NCI-H2196 (cell line): ENCODE measurements around the gene ESYT1.

ENCODE experiments used
- DNase-seq: peaks from one replicate; lab custom pipeline; 2025; ENCODE audit not compliant: unreplicated experiment; lab: John Stamatoyannopoulos, UW

ESYT1 gene

GRCh38 chr12:56127888-56128669, at the start of gene ESYT1:
Gene ESYT1 (plus strand): TSS chr12:56128267. CDS start chr12:56128320, 53 bp downstream.
- DNase-seq, result peak; percentile 99

- DNase-seq, result no peak
These were observed 49.6 kb upstream of the ESYT1 start for GRCh38 chr12:56078427-56078826.

GRCh38 chr12:56078931-56079722, 48.9 kb upstream of the ESYT1 start:
- peak; percentile 70 for DNase-seq

- DNase-seq, result peak; percentile 67
These were observed 48.1 kb upstream of the ESYT1 start, which contains the start of gene ERBB3 for GRCh38 chr12:56079723-56080555. Gene ERBB3 (plus strand): TSS chr12:56080165. CDS start chr12:56080301, 136 bp downstream.

GRCh38 chr12:56080556-56081138, 47.4 kb upstream of the ESYT1 start:
- DNase-seq, result no peak

- DNase-seq, result no peak
These were observed 46.4 kb upstream of the ESYT1 start for GRCh38 chr12:56081393-56082347.

GRCh38 chr12:56082382-56082781, 45.7 kb upstream of the ESYT1 start:
- no peak for DNase-seq

- DNase-seq, result no peak
These were observed 45.1 kb upstream of the ESYT1 start for GRCh38 chr12:56082967-56083366.

- DNase-seq, result no peak
These were observed 43.0 kb upstream of the ESYT1 start for GRCh38 chr12:56084958-56085543.

- DNase-seq, result peak; percentile 26
These were observed 42.0 kb upstream of the ESYT1 start for GRCh38 chr12:56086096-56086495.

GRCh38 chr12:56086608-56087007, 41.5 kb upstream of the ESYT1 start:
- DNase-seq, result no peak

- peak; percentile 72 for DNase-seq
These were observed 40.8 kb upstream of the ESYT1 start for GRCh38 chr12:56087220-56087619.

GRCh38 chr12:56097738-56098137, 30.3 kb upstream of the ESYT1 start:
- no peak for DNase-seq

GRCh38 chr12:56098592-56098991, 29.5 kb upstream of the ESYT1 start:
- DNase-seq, result no peak

GRCh38 chr12:56099787-56100186, 28.3 kb upstream of the ESYT1 start:
- DNase-seq, result no peak

- no peak for DNase-seq
These were observed 27.0 kb upstream of the ESYT1 start for GRCh38 chr12:56101045-56101444.

GRCh38 chr12:56102683-56103065, 25.4 kb upstream of the ESYT1 start:
- no peak for DNase-seq

- DNase-seq, result no peak
These were observed 24.9 kb upstream of the ESYT1 start for GRCh38 chr12:56103066-56103711.

- peak; percentile 77 for DNase-seq
These were observed 24.3 kb upstream of the ESYT1 start for GRCh38 chr12:56103823-56104108.
